IPS-15b (cell line): ENCODE results near the gene KIRREL3.

Experiments
- H3K27me3 ChIP-seq: one replicate; pipeline ENCODE4 v1.6.1; 2013; ENCODE audit warnings: low read length; ENCODE audit not compliant: control insufficient read depth, insufficient read depth
- H3K36me3 ChIP-seq: one replicate; pipeline ENCODE4 v1.6.1; 2013; ENCODE audit warnings: low read length; ENCODE audit not compliant: control insufficient read depth, insufficient read depth
- H3K4me1 ChIP-seq: one replicate; pipeline ENCODE4 v1.6.1; 2013; ENCODE audit warnings: mild to moderate bottlenecking, low read length; ENCODE audit not compliant: control insufficient read depth, insufficient read depth
- H3K4me3 ChIP-seq: one replicate; pipeline ENCODE4 v1.5.1; 2013; ENCODE audit warnings: low read depth, low read length
- H3K9ac ChIP-seq: one replicate; pipeline ENCODE4 v1.6.1; 2013; ENCODE audit warnings: low read depth, mild to moderate bottlenecking, low read length
- H3K9me3 ChIP-seq: one replicate; pipeline ENCODE4 v1.6.1; 2013; ENCODE audit warnings: mild to moderate bottlenecking, low read length; ENCODE audit not compliant: control insufficient read depth, insufficient read depth

KIRREL3 gene

GRCh38 chr11:126421271-126421671 is 579.3 kb downstream of the KIRREL3 start:
- H3K9ac ChIP-seq, result no peak overlapping the region
- no peaks in the 10 kb centered on the region for H3K36me3 ChIP-seq
- H3K4me3 ChIP-seq, result no peak overlapping the region
- H3K27me3 ChIP-seq, result peaks cover 7% of the 10 kb centered on the region
- no peaks in the 10 kb centered on the region for H3K9me3 ChIP-seq
- H3K4me1 ChIP-seq, result peaks cover under 1% of the 10 kb centered on the region

GRCh38 chr11:126420698-126421256 is 579.8 kb downstream of the KIRREL3 start:
- Histone ChIP-seq H3K9me3 (no peaks in the 10 kb centered on the region), H3K4me3 (no peak overlapping the region), H3K4me1 (peaks cover 2% of the 10 kb centered on the region), H3K27me3 (peaks cover 9% of the 10 kb centered on the region), H3K36me3 (no peaks in the 10 kb centered on the region), H3K9ac (no peak overlapping the region)

DNA sequence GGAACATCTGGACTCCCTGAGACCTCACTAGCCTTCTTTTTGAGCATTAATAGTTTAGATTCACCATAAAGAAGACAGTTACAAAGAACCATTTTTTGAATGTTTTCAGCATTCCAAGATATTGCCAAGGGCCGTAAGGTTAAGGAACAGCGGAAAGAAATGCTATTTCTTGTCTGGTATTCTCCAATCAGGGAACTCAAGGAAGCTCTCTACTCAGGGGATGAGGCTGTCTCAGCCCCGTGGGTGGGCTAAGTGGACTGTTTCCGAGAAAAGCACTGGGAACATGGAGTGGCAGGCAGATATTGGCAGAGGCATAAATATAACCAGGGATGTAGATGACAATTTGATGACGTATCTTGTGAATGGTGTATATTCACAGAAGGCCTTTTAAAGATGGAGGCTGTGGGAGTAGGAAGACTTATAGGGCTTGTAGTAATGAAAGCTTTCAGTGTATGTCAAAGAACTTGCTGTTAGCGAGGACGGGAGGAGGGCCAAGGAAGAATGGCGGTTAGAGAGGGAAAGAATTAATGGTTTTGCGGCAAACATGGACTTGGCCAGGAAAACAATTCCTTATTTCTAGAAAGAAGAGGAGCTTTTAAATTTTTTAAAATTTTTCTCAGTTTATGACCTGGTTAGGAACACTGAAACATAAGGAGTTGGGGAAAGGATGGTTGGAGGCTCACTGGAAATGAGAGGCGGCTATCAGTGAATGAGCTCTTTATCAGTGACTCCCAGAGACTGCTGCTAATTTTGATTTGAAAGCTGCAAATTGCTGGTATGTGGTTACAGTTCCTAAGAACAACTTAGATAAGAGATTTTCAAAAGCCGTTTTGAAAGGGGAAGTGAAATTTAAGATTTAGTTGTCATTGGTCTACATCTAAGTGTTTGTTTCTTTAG is 580.5 kb downstream of the KIRREL3 start:
- Histone ChIP-seq H3K4me3 (no peak overlapping the region), H3K9ac (no peak overlapping the region), H3K4me1 (peaks cover 2% of the 10 kb centered on the region), H3K9me3 (no peaks in the 10 kb centered on the region), H3K27me3 (peaks cover 9% of the 10 kb centered on the region), H3K36me3 (peaks cover 2% of the 10 kb centered on the region)

GRCh38 chr11:126418887-126419286 is 581.7 kb downstream of the KIRREL3 start:
- no peak overlapping the region for H3K4me3 ChIP-seq
- H3K9ac ChIP-seq, result no peak overlapping the region
- H3K4me1 ChIP-seq, result peaks cover 2% of the 10 kb centered on the region
- H3K36me3 ChIP-seq, result peaks cover 3% of the 10 kb centered on the region
- H3K27me3 ChIP-seq, result peaks cover 9% of the 10 kb centered on the region
- no peaks in the 10 kb centered on the region for H3K9me3 ChIP-seq

GRCh38 chr11:126417091-126417862 is 583.3 kb downstream of the KIRREL3 start:
- H3K4me1 ChIP-seq, result peaks cover 2% of the 10 kb centered on the region
- H3K4me3 ChIP-seq, result peak overlapping the region; percentile 45
- peaks cover 3% of the 10 kb centered on the region for H3K36me3 ChIP-seq
- H3K27me3 ChIP-seq, result peaks cover 9% of the 10 kb centered on the region
- no peak overlapping the region for H3K9ac ChIP-seq
- H3K9me3 ChIP-seq, result no peaks in the 10 kb centered on the region

- Histone ChIP-seq H3K9ac (no peak overlapping the region), H3K36me3 (peaks cover 3% of the 10 kb centered on the region), H3K9me3 (no peaks in the 10 kb centered on the region), H3K4me3 (peak overlapping the region; percentile 45), H3K27me3 (peaks cover 9% of the 10 kb centered on the region), H3K4me1 (peaks cover 2% of the 10 kb centered on the region)
Measured at GRCh38 chr11:126416542-126417090, 584.0 kb downstream of the KIRREL3 start.

DNA sequence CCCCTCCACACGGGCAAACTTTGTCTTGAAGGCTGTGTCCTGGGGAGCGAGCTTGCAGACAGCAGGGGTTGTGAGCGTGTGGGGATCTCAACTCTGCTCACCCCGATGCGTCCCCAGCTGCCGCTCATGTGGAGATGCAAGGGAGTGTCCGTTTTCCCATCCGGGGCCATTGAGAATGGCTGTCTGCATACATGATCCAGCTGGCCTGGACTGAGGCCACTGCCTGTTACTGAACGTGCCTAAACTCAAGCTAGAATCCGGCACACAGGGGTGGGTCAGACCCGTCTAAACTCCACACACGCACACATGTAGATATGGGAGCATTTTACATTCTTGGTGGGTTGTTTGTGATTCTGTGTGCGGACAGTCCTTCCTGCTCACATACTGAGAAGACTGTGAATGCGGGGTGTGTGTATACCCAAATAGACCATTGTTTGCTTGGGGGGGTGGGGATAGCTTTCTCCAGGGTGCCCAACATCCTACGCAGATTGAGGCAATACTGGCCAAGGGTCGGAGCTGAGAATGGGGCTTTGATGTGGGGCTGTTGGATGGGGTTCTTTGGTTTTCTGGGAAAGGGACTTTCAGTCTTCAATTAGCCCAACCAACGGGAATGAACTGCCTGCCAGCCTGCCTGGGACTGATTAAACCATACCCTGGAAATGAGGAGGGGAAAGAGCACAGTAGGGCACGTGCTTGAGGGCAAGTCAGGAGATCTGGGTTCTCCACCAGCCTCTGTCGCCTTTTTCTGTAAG is 584.7 kb downstream of the KIRREL3 start:
- Histone ChIP-seq H3K4me3 (peak overlapping the region; percentile 45), H3K36me3 (peaks cover 3% of the 10 kb centered on the region), H3K27me3 (peaks cover 9% of the 10 kb centered on the region), H3K9me3 (no peaks in the 10 kb centered on the region), H3K9ac (no peak overlapping the region), H3K4me1 (peaks cover 2% of the 10 kb centered on the region)

- Histone ChIP-seq H3K4me3 (no peak overlapping the region), H3K4me1 (peaks cover 2% of the 10 kb centered on the region)
Measured at GRCh38 chr11:126415128-126415527, 585.4 kb downstream of the KIRREL3 start.

DNA sequence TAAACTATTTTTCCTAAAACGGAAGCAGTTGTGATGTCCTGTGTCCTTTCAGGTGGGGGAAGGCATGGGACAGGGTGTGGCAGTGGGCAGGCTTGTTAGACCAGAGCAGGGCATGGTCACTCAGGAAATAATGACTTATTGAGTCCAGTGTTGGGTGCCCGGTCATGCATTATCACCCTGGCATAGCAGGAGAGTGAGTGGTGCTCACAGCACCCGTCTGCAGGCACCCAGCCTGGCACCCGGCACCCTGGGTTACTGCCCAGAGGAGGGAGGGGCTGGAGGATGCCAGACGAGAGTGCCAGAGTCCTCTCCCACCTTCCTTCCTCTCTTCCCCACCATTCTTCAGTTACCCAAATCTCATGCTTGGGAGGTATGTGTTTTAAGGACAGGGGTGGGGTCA is 586.0 kb downstream of the KIRREL3 start:
- Histone ChIP-seq H3K4me1 (peaks cover 2% of the 10 kb centered on the region), H3K9ac (no peak overlapping the region), H3K4me3 (no peak overlapping the region), H3K36me3 (peaks cover 3% of the 10 kb centered on the region), H3K27me3 (peaks cover 9% of the 10 kb centered on the region), H3K9me3 (no peaks in the 10 kb centered on the region)

More at GRCh38 chr11:126415128-126415527, 585.4 kb downstream of the KIRREL3 start:
- H3K36me3 ChIP-seq, result peaks cover 3% of the 10 kb centered on the region
- no peak overlapping the region for H3K9ac ChIP-seq
- peaks cover 9% of the 10 kb centered on the region for H3K27me3 ChIP-seq
- no peaks in the 10 kb centered on the region for H3K9me3 ChIP-seq

DNA sequence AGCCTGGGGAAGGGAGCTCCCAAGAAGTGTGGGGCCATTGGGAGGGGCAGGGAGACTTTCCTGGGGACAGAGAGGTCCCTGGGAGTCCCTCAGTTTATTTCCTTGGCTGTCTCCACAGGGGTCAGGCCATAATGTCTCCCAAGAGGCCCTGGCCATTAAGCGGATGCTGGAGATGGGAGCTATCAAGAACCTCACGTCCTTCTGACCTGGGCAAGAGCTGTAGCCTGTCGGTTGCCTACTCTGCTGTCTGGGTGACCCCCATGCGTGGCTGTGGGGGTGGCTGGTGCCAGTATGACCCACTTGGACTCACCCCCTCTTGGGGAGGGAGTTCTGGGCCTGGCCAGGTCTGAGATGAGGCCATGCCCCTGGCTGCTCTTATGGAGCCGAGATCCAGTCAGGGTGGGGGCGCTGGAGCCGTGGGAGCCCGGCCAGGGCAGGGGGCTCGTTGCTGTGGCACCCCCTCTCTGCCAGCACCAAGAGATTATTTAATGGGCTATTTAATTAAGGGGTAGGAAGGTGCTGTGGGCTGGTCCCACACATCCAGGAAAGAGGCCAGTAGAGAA is 586.6 kb downstream of the KIRREL3 start:
- Histone ChIP-seq H3K9ac (no peak overlapping the region), H3K4me3 (no peak overlapping the region), H3K9me3 (no peaks in the 10 kb centered on the region), H3K27me3 (peaks cover 9% of the 10 kb centered on the region), H3K36me3 (peaks cover 3% of the 10 kb centered on the region), H3K4me1 (peaks cover 2% of the 10 kb centered on the region)

DNA sequence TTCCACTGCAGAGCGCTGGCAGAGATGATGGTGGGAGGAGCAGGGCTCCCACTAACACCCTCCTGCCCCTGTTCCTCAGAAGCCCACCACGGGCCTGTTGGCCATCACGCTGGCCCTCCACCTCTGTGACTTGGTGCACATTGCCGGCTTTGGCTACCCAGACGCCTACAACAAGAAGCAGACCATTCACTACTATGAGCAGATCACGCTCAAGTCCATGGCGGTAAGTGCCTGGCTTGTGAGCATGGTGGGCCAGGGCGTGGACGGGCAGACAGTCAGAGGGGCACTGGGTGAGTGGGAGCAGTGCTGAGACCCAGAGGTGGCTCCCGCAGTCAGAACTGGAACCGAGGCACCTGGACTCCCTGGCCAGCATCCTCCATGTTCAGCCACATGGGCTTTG is 587.1 kb downstream of the KIRREL3 start:
- no peak overlapping the region for H3K4me3 ChIP-seq
- peaks cover 2% of the 10 kb centered on the region for H3K4me1 ChIP-seq
- H3K27me3 ChIP-seq, result peaks cover 9% of the 10 kb centered on the region
- no peak overlapping the region for H3K9ac ChIP-seq
- peaks cover 3% of the 10 kb centered on the region for H3K36me3 ChIP-seq
- no peaks in the 10 kb centered on the region for H3K9me3 ChIP-seq
